Measurements from ENCODE around the gene CILP.
A peak's percentile ranks its signal among the peaks of the same experiment; 100 is the strongest.

- TF ChIP-seq CTCF (conservative IDR thresholded peaks at IDR 0.05; ENCODE audit: low read length) (peak; percentile 87), EZH2phosphoT487 (IDR thresholded peaks at IDR 0.05; ENCODE audit: borderline replicate concordance, low read depth, low read length) (no peak)
Measured at GRCh38 chr15:65189102-65189740, 22.1 kb downstream of the CILP start.

Measured in OCI-LY7 (cell line).